GM18505 (cell line): ENCODE measurements around the gene RPL36A.

Source experiments
- ATAC-seq: cut with Tn5 transposase; IDR thresholded peaks from one replicate; pipeline ENCODE4 v1.9.1; 2021; ENCODE audit not compliant: unreplicated experiment
- POLR2A ChIP-seq: IDR thresholded peaks from 4 replicates; pipeline ENCODE4 v1.6.1; 2011; ENCODE audit warnings: borderline replicate concordance; ENCODE audit not compliant: insufficient read depth, insufficient read length; ENCODE audit errors: extremely low read depth

The RPL36A gene

GRCh38 chrX:101399825-101400224, 9.0 kb downstream of the RPL36A start:
- TF ChIP-seq POLR2A = no peak
- ATAC-seq = no peak

GRCh38 chrX:101407167-101407747, 16.4 kb downstream of the RPL36A start:
- TF ChIP-seq POLR2A = no peak
- ATAC-seq = no peak

GRCh38 chrX:101407748-101408531, 17.1 kb downstream of the RPL36A start, which contains the start of the genes GLA and HNRNPH2:
Gene GLA (minus strand): TSS chrX:101407925. CDS start chrX:101407903, 22 bp downstream.
Gene HNRNPH2 (plus strand): TSS chrX:101408222. CDS start chrX:101411989, 3,767 bp downstream.
- peak; percentile 93 for ATAC-seq
- TF ChIP-seq POLR2A = peak; percentile 58

GRCh38 chrX:101408532-101408841, 17.7 kb downstream of the RPL36A start:
- no peak for TF ChIP-seq POLR2A
- no peak for ATAC-seq

DNA sequence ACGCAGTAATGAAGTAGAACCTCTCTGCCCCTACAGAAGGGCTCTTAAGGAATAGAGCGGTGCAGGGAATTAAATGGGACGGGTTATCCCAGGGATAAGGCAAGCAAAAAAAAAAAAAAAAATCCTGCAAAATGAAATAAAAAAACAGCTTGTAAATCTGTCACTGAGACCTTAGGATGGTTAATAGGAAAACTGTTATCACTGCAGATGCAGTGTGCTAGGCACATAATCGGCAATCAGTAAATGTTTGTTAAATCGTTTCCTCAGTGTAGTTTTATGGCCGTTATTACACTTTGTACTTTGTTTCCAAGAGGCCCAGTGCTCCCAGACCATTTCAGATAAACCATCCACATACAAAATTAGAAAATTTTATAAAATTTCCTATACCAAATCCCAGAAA, 18.2 kb downstream of the RPL36A start:
- no peak for TF ChIP-seq POLR2A
- ATAC-seq = no peak

- no peak for TF ChIP-seq POLR2A
- no peak for ATAC-seq
Measured at GRCh38 chrX:101410461-101410860, 19.6 kb downstream of the RPL36A start.

GRCh38 chrX:101411984-101412383, 21.2 kb downstream of the RPL36A start:
- no peak for TF ChIP-seq POLR2A
- ATAC-seq = no peak

DNA sequence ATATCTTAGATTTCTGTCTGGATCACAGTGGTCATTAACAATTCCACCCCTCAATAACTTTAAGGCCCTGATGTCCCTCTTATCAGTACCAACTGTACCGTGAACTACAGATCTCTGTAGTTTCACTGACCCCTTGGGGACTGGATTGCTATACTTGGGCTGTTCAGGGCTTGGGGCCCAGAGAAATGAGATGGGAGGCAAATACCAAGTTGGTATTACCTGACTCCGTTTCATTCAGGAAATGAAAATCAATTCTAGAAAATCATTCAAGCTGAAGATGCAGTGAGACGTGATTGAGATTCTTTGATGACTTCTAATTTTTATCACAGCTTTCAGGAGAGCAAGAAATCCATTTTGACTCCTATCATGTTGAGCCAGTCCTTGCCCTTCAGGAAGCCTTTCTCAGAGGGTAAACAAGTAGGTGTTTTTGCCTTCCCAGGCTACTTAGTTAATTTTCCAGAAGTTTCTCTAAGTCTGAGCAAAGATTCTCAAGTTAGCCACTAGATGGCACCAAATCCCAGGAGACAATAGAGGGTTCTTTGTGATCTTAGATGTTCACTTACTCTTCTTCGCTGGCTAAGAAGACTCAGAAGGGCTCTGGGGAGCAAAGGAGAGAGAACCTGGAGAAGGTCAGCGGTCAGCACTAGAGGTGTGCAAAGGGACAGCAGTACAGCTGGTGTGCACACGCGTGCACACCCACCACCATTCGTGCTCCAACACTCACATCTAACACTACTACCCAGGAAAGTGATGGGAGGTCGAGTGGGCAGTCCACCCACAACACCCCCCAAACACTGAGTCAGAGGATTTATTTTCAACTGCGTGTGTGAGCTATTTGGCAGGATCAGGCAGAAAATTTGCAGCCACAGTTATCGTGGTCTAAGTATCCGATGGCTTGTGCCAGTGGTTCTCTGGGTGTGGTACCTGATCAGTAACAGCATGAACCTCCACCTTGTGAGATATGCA, 24.7 kb downstream of the RPL36A start:
- peak; percentile 58 for ATAC-seq
- no peak for TF ChIP-seq POLR2A

DNA sequence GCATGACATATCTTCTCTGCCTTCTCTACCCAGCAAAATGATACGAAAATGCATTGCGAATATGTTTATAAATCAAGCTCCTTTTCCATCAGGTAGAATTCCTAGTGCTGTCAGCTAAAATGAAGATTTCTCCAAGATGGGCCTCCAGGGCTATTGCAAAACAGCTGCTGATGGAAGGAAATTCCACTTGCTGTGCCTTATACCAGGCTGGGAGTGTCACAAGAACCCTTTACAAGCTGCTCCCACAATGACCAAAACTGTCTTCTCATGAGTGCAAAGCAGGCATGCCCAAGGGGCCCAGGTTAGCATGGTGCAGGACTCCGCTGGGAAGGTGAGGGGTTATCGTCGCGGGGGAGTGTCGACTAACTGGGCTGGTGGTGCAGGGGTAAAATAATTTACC, 25.9 kb downstream of the RPL36A start:
- no peak for ATAC-seq
- no peak for TF ChIP-seq POLR2A

GRCh38 chrX:101417190-101417589, 26.4 kb downstream of the RPL36A start:
- no peak for ATAC-seq

GRCh38 chrX:101417981-101418841, 27.4 kb downstream of the RPL36A start:
- no peak for TF ChIP-seq POLR2A
- peak; percentile 39 for ATAC-seq

More at GRCh38 chrX:101417190-101417589, 26.4 kb downstream of the RPL36A start:
- TF ChIP-seq POLR2A = no peak

DNA sequence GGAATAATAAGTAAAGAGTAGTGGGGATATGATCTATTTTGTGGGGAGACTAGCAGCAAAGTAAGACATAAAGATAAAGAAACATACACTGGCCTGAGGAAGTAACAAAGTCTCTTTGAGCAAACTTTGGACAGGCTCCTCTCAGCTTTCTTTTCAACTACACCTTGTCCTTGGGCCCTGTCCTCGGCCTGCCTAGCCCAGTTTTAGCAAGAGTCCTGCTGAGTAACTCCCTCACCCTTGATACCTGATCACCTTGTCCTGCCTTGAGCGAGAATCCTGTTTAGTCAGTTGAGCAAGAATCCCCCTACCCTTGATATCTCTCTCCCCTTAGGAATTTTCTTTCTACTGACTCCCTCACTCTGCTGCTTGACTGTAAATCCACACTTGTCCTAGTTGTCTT, 28.7 kb downstream of the RPL36A start:
- ATAC-seq = no peak
- TF ChIP-seq POLR2A = no peak
